Neural cell (in vitro differentiated cells): Measurements from ENCODE around the gene GSG1L2.

ENCODE experiments used
- EZH2 ChIP-seq: fragments of 200-600, 300-800 bp; shearing (Covaris generic), sonication (generic); IDR thresholded peaks from 2 replicates; pipeline ENCODE4 v1.6.1; 2014; ENCODE audit warnings: antibody characterized with exemption, low read length, borderline replicate concordance, mild to moderate bottlenecking; ENCODE audit not compliant: insufficient read depth, poor library complexity, severe bottlenecking
- TF ChIP-seq, protein P1 (sequence below): fragments of 450-650 bp; IDR thresholded peaks from 2 replicates; pipeline ENCODE4 v1.5.1; 2014; ENCODE audit warnings: antibody characterized with exemption, mild to moderate bottlenecking, moderate library complexity; ENCODE audit not compliant: poor library complexity, severe bottlenecking

DNA sequence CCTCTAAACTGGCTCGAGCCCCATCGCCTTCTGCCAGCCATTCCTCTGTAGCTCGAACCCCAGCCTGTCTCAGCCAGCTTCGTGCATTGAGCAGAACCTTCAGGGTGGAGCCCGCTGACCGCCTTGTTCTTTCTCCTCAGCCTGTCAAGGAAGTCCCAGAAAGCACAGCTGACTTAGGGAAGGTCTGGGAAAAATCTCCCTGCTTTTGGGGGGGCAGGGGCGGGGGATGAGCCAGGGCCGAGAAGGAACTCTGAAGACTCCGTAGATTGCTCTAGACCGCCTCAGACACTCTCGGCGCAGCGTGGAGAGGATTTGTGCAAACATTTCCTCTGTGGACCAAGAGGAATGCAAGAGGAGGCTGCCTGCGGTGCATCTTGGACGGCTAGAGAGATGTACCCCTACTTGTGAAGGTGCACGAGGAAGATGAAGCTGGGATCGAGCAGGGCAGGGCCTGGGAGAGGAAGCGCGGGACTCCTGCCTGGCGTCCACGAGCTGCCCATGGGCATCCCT is 3.8 kb upstream of the GSG1L2 start, which contains the start of gene GLP2R:
- TF ChIP-seq, protein P1, sequence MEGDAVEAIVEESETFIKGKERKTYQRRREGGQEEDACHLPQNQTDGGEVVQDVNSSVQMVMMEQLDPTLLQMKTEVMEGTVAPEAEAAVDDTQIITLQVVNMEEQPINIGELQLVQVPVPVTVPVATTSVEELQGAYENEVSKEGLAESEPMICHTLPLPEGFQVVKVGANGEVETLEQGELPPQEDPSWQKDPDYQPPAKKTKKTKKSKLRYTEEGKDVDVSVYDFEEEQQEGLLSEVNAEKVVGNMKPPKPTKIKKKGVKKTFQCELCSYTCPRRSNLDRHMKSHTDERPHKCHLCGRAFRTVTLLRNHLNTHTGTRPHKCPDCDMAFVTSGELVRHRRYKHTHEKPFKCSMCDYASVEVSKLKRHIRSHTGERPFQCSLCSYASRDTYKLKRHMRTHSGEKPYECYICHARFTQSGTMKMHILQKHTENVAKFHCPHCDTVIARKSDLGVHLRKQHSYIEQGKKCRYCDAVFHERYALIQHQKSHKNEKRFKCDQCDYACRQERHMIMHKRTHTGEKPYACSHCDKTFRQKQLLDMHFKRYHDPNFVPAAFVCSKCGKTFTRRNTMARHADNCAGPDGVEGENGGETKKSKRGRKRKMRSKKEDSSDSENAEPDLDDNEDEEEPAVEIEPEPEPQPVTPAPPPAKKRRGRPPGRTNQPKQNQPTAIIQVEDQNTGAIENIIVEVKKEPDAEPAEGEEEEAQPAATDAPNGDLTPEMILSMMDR = no peak
- no peak for TF ChIP-seq EZH2
